Measurements from ENCODE around the gene CD300LG. TPM values are rescaled to one million over a fixed set of nuclear protein-coding genes. Genes with fewer than 3 reads are reported as not detected.

The CD300LG gene
- polyA plus RNA-seq, 3 donors: not detected

DNA sequence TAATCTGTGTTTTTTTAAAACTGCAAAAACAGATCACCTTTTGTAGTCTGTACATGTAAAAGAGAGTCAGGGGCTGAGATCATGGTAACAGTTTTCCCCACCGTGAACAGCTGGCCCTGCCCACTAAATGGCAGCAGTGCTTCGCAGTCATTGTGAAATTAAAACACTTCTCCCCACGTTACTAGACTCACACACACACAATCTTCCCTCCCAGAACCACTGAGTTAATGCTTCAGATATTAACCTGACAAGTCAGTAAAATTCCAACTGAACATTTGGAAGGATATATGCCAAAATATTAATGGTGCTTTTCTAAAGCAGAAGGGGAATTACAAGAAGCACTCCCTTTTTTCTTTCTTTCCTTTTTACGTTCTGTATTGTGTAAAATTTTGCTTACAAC lies 1.2 kb upstream of the CD300LG start:
- TF ChIP-seq, protein P1, sequence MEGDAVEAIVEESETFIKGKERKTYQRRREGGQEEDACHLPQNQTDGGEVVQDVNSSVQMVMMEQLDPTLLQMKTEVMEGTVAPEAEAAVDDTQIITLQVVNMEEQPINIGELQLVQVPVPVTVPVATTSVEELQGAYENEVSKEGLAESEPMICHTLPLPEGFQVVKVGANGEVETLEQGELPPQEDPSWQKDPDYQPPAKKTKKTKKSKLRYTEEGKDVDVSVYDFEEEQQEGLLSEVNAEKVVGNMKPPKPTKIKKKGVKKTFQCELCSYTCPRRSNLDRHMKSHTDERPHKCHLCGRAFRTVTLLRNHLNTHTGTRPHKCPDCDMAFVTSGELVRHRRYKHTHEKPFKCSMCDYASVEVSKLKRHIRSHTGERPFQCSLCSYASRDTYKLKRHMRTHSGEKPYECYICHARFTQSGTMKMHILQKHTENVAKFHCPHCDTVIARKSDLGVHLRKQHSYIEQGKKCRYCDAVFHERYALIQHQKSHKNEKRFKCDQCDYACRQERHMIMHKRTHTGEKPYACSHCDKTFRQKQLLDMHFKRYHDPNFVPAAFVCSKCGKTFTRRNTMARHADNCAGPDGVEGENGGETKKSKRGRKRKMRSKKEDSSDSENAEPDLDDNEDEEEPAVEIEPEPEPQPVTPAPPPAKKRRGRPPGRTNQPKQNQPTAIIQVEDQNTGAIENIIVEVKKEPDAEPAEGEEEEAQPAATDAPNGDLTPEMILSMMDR (IDR thresholded peaks at IDR 0.05): no peak
- no peak overlapping the region for H3K27ac Mint-ChIP-seq
- peaks cover 4 to 11% of the 10 kb centered on the region in 2 donors for H3K4me1 ChIP-seq (ENCODE audit: control insufficient read depth in 1 of 2, insufficient read depth in 2 of 2, low read length in 2 of 2)
- no peak overlapping the region for H3K4me3 Mint-ChIP-seq
- peaks cover 15% of the 10 kb centered on the region for H3K4me1 Mint-ChIP-seq
- DNase-seq: no peak
- 83% methylated on average over 1 of the region's 4 CpGs for WGBS (ENCODE audit: insufficient coverage)
- no peak overlapping the region for H3K9ac ChIP-seq (ENCODE audit: insufficient read depth, low read length, poor library complexity, severe bottlenecking)
- peaks cover 0 to 1% (median 0%) of the 10 kb centered on the region in 7 donors for H3K9me3 Mint-ChIP-seq
- H4K20me1 ChIP-seq (ENCODE audit: insufficient read depth, low read length): no peaks in the 10 kb centered on the region
- intact Hi-C loops (cut with micrococcal nuclease): loop anchor here in 1 of 2 donors (5.0 kb wide), 1 partner anchor 153 kb away; no protein-coding TSS in a partner anchor
- H3K36me3 ChIP-seq (replicated peaks in 1 of 2; ENCODE audit: control insufficient read depth in 1 of 2, insufficient read depth in 2 of 2, low read length in 2 of 2): no peaks in the 10 kb centered on the region
- H3K27ac ChIP-seq (ENCODE audit: low read depth in 1 of 2, low read length in 2 of 2): no peak overlapping the region
- H3K27me3 Mint-ChIP-seq (ENCODE audit: low read depth in 3 of 3): peaks cover 3 to 12% (median 4%) of the 10 kb centered on the region in 3 donors
- H3K4me3 ChIP-seq (replicated peaks in 1 of 3; ENCODE audit: low read depth in 2 of 3, low read length in 3 of 3): no peak overlapping the region
- no peak overlapping the region for H3K4me2 ChIP-seq (replicated peaks; ENCODE audit: extremely low read depth, low read length, poor library complexity, severe bottlenecking)
- no peaks in the 10 kb centered on the region for H3K79me2 ChIP-seq (ENCODE audit: insufficient read depth, low read length)
- H3K27me3 ChIP-seq (ENCODE audit: control insufficient read depth in 2 of 2, insufficient read depth in 2 of 2, low read length in 2 of 2): no peaks in the 10 kb centered on the region
- H2AFZ ChIP-seq (ENCODE audit: insufficient read depth, low read depth, low read length, poor library complexity, severe bottlenecking): no peak overlapping the region
- H3K9me3 ChIP-seq (replicated peaks in 1 of 2; ENCODE audit: control insufficient read depth in 1 of 2, insufficient read depth in 1 of 2, low read length in 2 of 2): no peaks in the 10 kb centered on the region
- H3K36me3 Mint-ChIP-seq: no peaks in the 10 kb centered on the region

DNA sequence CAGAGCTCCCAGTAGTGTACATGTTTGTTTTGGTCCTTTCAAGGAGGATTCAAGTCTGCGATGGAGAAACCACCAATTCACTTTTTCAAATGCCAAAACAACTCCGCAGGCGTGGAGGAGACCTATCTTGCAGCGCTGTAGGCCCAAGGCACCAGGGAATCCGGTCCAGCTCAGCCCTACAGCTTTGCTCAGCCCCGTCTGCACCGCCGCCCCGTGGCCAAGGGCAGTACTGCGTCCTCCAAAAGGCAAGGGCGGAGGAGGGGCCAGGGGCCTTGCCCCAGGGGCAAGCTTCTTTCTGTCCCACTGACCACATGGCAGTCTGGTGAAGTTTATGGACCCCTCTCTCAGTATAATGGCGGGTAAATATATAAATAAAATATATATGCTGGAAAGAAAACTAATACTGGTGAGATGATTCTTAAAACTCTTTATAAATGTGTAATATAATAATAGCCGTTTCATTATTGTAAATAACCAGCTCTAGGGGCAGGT lies 709 bp upstream of the CD300LG start:
- Mint-ChIP-seq H3K27me3 (ENCODE audit: low read depth in 3 of 3) (peaks cover 3 to 10% (median 4%) of the 10 kb centered on the region in 3 donors), H3K27ac (no peak overlapping the region), H3K9me3 (peaks cover 0 to 1% (median 0%) of the 10 kb centered on the region in 7 donors), H3K36me3 (no peaks in the 10 kb centered on the region), H3K4me3 (no peak overlapping the region), H3K4me1 (peaks cover 16% of the 10 kb centered on the region)
- 3% methylated on average over 5 of the region's 13 CpGs for WGBS (ENCODE audit: insufficient coverage)
- Histone ChIP-seq H3K4me2 (replicated peaks; ENCODE audit: extremely low read depth, low read length, poor library complexity, severe bottlenecking) (no peak overlapping the region), H3K9ac (ENCODE audit: insufficient read depth, low read length, poor library complexity, severe bottlenecking) (no peak overlapping the region), H3K4me3 (replicated peaks in 1 of 3; ENCODE audit: low read depth in 2 of 3, low read length in 3 of 3) (no peak overlapping the region), H3K79me2 (ENCODE audit: insufficient read depth, low read length) (no peaks in the 10 kb centered on the region), H2AFZ (ENCODE audit: insufficient read depth, low read depth, low read length, poor library complexity, severe bottlenecking) (no peak overlapping the region), H3K27me3 (ENCODE audit: control insufficient read depth in 2 of 2, insufficient read depth in 2 of 2, low read length in 2 of 2) (no peaks in the 10 kb centered on the region), H3K9me3 (replicated peaks in 1 of 2; ENCODE audit: control insufficient read depth in 1 of 2, insufficient read depth in 1 of 2, low read length in 2 of 2) (no peaks in the 10 kb centered on the region), H4K20me1 (ENCODE audit: insufficient read depth, low read length) (no peaks in the 10 kb centered on the region), H3K4me1 (ENCODE audit: control insufficient read depth in 1 of 2, insufficient read depth in 2 of 2, low read length in 2 of 2) (peaks cover 4 to 11% of the 10 kb centered on the region in 2 donors), H3K27ac (ENCODE audit: low read depth in 1 of 2, low read length in 2 of 2) (no peak overlapping the region), H3K36me3 (replicated peaks in 1 of 2; ENCODE audit: control insufficient read depth in 1 of 2, insufficient read depth in 2 of 2, low read length in 2 of 2) (no peaks in the 10 kb centered on the region)
- intact Hi-C loops (cut with micrococcal nuclease): loop anchor here in 1 of 2 donors (5.0 kb wide), 1 partner anchor 154 kb away; no protein-coding TSS in a partner anchor
- DNase-seq: peak; percentile 56 to 64 (median 63)
- TF ChIP-seq, protein P1 (IDR thresholded peaks at IDR 0.05): peak; percentile 99
